MV-4-11 (cell line): ENCODE results near the gene UNC79.

Source experiments
- DNase-seq: peaks from one replicate; lab custom pipeline; 2025; lab: John Stamatoyannopoulos, UW

UNC79 gene

GRCh38 chr14:93749076-93749420 is 318.3 kb downstream of the UNC79 start:
- DNase-seq = no peak

- DNase-seq = no peak
Measured at GRCh38 chr14:93751946-93752655, 321.4 kb downstream of the UNC79 start.

- DNase-seq = no peak
Measured at GRCh38 chr14:93752980-93753561, 322.3 kb downstream of the UNC79 start.

GRCh38 chr14:93753647-93754046 is 322.9 kb downstream of the UNC79 start:
- DNase-seq = no peak

GRCh38 chr14:93757206-93757605 is 326.5 kb downstream of the UNC79 start:
- no peak for DNase-seq
